Esophagus squamous epithelium (tissue), 5 donors: Measurements from ENCODE around the gene ABCB1. TPM values are rescaled to one million over a fixed set of nuclear protein-coding genes. Genes with fewer than 3 reads are reported as not detected.

Source experiments
- DNase-seq: peaks from one replicate; lab custom pipeline; 2025; lab: John Stamatoyannopoulos, UW
- H3K27ac ChIP-seq, 4 donors: fragments of 200-600 bp; sonication (generic); one replicate each; pipeline ENCODE4 v1.5.1; 2016 to 2019; ENCODE audit warnings: mild to moderate bottlenecking in 1 of 4
- H3K27me3 ChIP-seq, 4 donors: fragments of 200-600 bp; sonication (generic); 1 replicate in 3 of 4; 2 replicates in 1 of 4; pipeline versions ENCODE4 v1.5.1 to v1.6.0; 2017 to 2021; ENCODE audit warnings: antibody characterized with exemption in 1 of 4
- H3K36me3 ChIP-seq, 3 donors: fragments of 200-600 bp; sonication (generic); one replicate each; pipeline ENCODE4 v1.5.1; 2016 to 2019
- H3K4me1 ChIP-seq, 3 donors: fragments of 200-600 bp; sonication (generic); one replicate each; pipeline ENCODE4 v1.5.1; 2017 to 2019
- H3K4me3 ChIP-seq, 4 donors: fragments of 200-600 bp; sonication (generic); 1 replicate in 3 of 4; 2 replicates in 1 of 4; pipeline ENCODE4 v1.5.1; 2016 to 2019; ENCODE audit warnings: mild to moderate bottlenecking in 2 of 4, moderate library complexity in 1 of 4
- H3K9me3 ChIP-seq, 3 donors: fragments of 200-600 bp; sonication (generic); one replicate each; pipeline ENCODE4 v1.5.1; 2016 to 2019
- CTCF ChIP-seq, 6 experiments: fragments of 450-650 bp in 4 of 6; fragments of 200-600 bp in 2 of 6; sonication (generic) in 2 of 6; IDR thresholded peaks; one replicate each; pipeline ENCODE4 v1.5.1; 2016 to 2019; ENCODE audit warnings: antibody characterized with exemption in 6 of 6, mild to moderate bottlenecking in 4 of 6, moderate library complexity in 4 of 6
- POLR2A ChIP-seq, 4 donors: fragments of 450-650 bp; IDR thresholded peaks; one replicate each; pipeline ENCODE4 v1.6.1; 2017; ENCODE audit warnings: antibody characterized with exemption in 4 of 4, mild to moderate bottlenecking in 4 of 4, moderate library complexity in 3 of 4
- WGBS, 2 donors: methylation state at CpG; one replicate each; pipeline ENCODE4 v1.1.5; 2018; 5-methylcytosine and 5-hydroxymethylcytosine counted together
- intact Hi-C: fragments of 100-400 bp; cut with DNase I; formaldehyde crosslinking; loops from one replicate; pipeline ENCODE4 v1.15.0; 2022
- total RNA-seq, 4 donors: library from RNA; depleted of rRNA; stranded (reverse); fragments of >200 nt; gene quantifications; one replicate each; pipeline ENCODE4 v1.1.0, GENCODE V29; 2016
- donor health status: DM: yes; HTN: yes; CAD: no.

ABCB1 gene
- total RNA-seq, 4 donors from 2014 or later = 0.91 to 15.4 (median 3.1) TPM

- H3K4me1 ChIP-seq = no peaks in the 10 kb centered on the region
- TF ChIP-seq CTCF (IDR thresholded peaks at IDR 0.05) = no peak
- TF ChIP-seq POLR2A (IDR thresholded peaks at IDR 0.05) = no peak
- H3K4me3 ChIP-seq = no peak overlapping the region
- intact Hi-C loops = no loop called here
- no peaks in the 10 kb centered on the region for H3K9me3 ChIP-seq
- no peak for DNase-seq
- H3K27ac ChIP-seq = no peak overlapping the region
- H3K27me3 ChIP-seq = no peaks in the 10 kb centered on the region
- H3K36me3 ChIP-seq = no peaks in the 10 kb centered on the region
- 62 to 71% methylated on average over 5 of the region's 5 CpGs for WGBS, 2 donors
These were observed 95.0 kb downstream of the ABCB1 start for GRCh38 chr7:87505557-87506245.

GRCh38 chr7:87505122-87505521, 95.6 kb downstream of the ABCB1 start:
- Histone ChIP-seq H3K4me3 (no peak overlapping the region), H3K4me1 (no peaks in the 10 kb centered on the region), H3K9me3 (no peaks in the 10 kb centered on the region), H3K36me3 (no peaks in the 10 kb centered on the region), H3K27me3 (no peaks in the 10 kb centered on the region), H3K27ac (no peak overlapping the region)
- intact Hi-C loops = no loop called here
- DNase-seq = no peak
- TF ChIP-seq CTCF (IDR thresholded peaks at IDR 0.05) (no peak), POLR2A (IDR thresholded peaks at IDR 0.05) (no peak)
- WGBS, 2 donors = 79 to 86% methylated on average over 5 of the region's 5 CpGs

- intact Hi-C loops = no loop called here
- WGBS, 2 donors = 48 to 53% methylated on average over 3 of the region's 3 CpGs
These were observed 101.2 kb downstream of the ABCB1 start for GRCh38 chr7:87499494-87499893.

GRCh38 chr7:87498893-87499292, 101.8 kb downstream of the ABCB1 start:
- intact Hi-C loops = no loop called here
- 62% methylated on average over 1 of the region's 1 CpG; no CpG with 5 or more reads in 1 of the 2 donors for WGBS, 2 donors

More at GRCh38 chr7:87499494-87499893, 101.2 kb downstream of the ABCB1 start:
- TF ChIP-seq POLR2A (IDR thresholded peaks at IDR 0.05) = no peak
- TF ChIP-seq CTCF (IDR thresholded peaks at IDR 0.05) = no peak
- Histone ChIP-seq H3K4me1 (no peaks in the 10 kb centered on the region), H3K27ac (no peak overlapping the region), H3K9me3 (no peaks in the 10 kb centered on the region), H3K27me3 (no peaks in the 10 kb centered on the region), H3K36me3 (no peaks in the 10 kb centered on the region), H3K4me3 (no peak overlapping the region)
- DNase-seq = no peak

More at GRCh38 chr7:87498893-87499292, 101.8 kb downstream of the ABCB1 start:
- H3K4me3 ChIP-seq = no peak overlapping the region
- H3K4me1 ChIP-seq = no peaks in the 10 kb centered on the region
- no peaks in the 10 kb centered on the region for H3K36me3 ChIP-seq
- no peak overlapping the region for H3K27ac ChIP-seq
- H3K9me3 ChIP-seq = no peaks in the 10 kb centered on the region
- DNase-seq = no peak
- H3K27me3 ChIP-seq = no peaks in the 10 kb centered on the region
- TF ChIP-seq POLR2A (IDR thresholded peaks at IDR 0.05) = no peak
- no peak for TF ChIP-seq CTCF (IDR thresholded peaks at IDR 0.05)
